HepG2 (cell line): ENCODE measurements around the gene PDE9A. TPM values are rescaled to one million over a fixed set of nuclear protein-coding genes. Genes with fewer than 3 reads are reported as not detected.

Experiments used
- CEBPG ChIP-seq: IDR thresholded peaks from 2 replicates; pipeline ENCODE4 v1.6.1; 2016
- HOXA3 ChIP-seq: sonication (generic); formaldehyde crosslinking; IDR thresholded peaks from 2 replicates; pipeline ENCODE4 v1.5.0; 2020; ENCODE audit warnings: missing genetic modification reagents
- IKZF5 ChIP-seq: IDR thresholded peaks from 2 replicates; pipeline ENCODE4 v1.6.1; 2018; ENCODE audit warnings: missing genetic modification reagents, mild to moderate bottlenecking, missing compliant biosample characterization
- IRF2 ChIP-seq: IDR thresholded peaks from 2 replicates; pipeline ENCODE4 v1.6.1; 2018; ENCODE audit warnings: missing genetic modification reagents, missing compliant biosample characterization
- KLF16 ChIP-seq, 2 experiments: sonication (generic) in 1 of 2; formaldehyde crosslinking in 1 of 2; IDR thresholded peaks; 2 replicates each; pipeline versions ENCODE4 v1.6.1 to v1.8.0; 2016 to 2023; ENCODE audit warnings: missing genetic modification reagents in 2 of 2, missing compliant biosample characterization in 1 of 2
- PITX1 ChIP-seq: sonication (generic); formaldehyde crosslinking; IDR thresholded peaks from 2 replicates; pipeline ENCODE4 v1.5.1; 2020; ENCODE audit warnings: mild to moderate bottlenecking, missing genetic modification reagents
- SOX5 ChIP-seq: IDR thresholded peaks from 2 replicates; pipeline ENCODE4 v1.6.1; 2016; ENCODE audit warnings: borderline replicate concordance
- TFDP1 ChIP-seq: IDR thresholded peaks from 2 replicates; pipeline ENCODE4 v1.6.1; 2016; ENCODE audit warnings: missing compliant biosample characterization, missing genetic modification reagents, borderline replicate concordance
- ZSCAN31 ChIP-seq: sonication (generic); formaldehyde crosslinking; IDR thresholded peaks from 2 replicates; pipeline ENCODE4 v1.5.0; 2020; ENCODE audit warnings: low read depth, mild to moderate bottlenecking, missing genetic modification reagents
- polyA plus RNA-seq, 8 experiments: library from polyadenylated mRNA; depleted of rRNA in 3 of 8; stranded (reverse) in 7 of 8; unstranded in 1 of 8; fragments of >200 nt; fragmentation: Illumina TruSeq in 4 of 8; extraction: Trizol in 4 of 8; gene quantifications; 2 replicates each; pipeline versions ENCODE4 v1.2.1 to v1.2.3, GENCODE V29; 2011 to 2016; ENCODE audit warnings: low read depth in 4 of 8, missing spikeins in 1 of 8, mixed read lengths in 1 of 8; ENCODE audit not compliant: insufficient read depth in 1 of 8
- total RNA-seq, 5 experiments: library from RNA; depleted of rRNA; stranded (reverse); fragments of >200 nt; fragmentation: Illumina TruSeq; extraction: Trizol; gene quantifications; 2 replicates each; pipeline ENCODE4 v1.2.3, GENCODE V29; 2016; ENCODE audit warnings: low read depth in 1 of 5
- TF ChIP-seq, protein P1 (sequence below): sonication (generic); formaldehyde crosslinking; IDR thresholded peaks from 2 replicates; pipeline ENCODE4 v1.4.0; 2020; ENCODE audit warnings: missing genetic modification reagents
- TF ChIP-seq, protein P2 (sequence below): sonication (generic); formaldehyde crosslinking; IDR thresholded peaks from 2 replicates; pipeline ENCODE4 v1.8.0; 2022; ENCODE audit warnings: missing genetic modification reagents, mild to moderate bottlenecking, moderate library complexity, borderline replicate concordance
- TF ChIP-seq, protein P3 (sequence below): IDR thresholded peaks from 2 replicates; pipeline ENCODE4 v1.6.1; 2016; ENCODE audit warnings: low read depth, missing genetic modification reagents, missing compliant biosample characterization

The PDE9A gene
- total and polyA plus RNA-seq, 2 of the 13 experiments (the other 11 are each of a cell fraction or from before 2014, with no cell fraction given) = 4.6 to 19.7 TPM

- TF ChIP-seq, protein P1, sequence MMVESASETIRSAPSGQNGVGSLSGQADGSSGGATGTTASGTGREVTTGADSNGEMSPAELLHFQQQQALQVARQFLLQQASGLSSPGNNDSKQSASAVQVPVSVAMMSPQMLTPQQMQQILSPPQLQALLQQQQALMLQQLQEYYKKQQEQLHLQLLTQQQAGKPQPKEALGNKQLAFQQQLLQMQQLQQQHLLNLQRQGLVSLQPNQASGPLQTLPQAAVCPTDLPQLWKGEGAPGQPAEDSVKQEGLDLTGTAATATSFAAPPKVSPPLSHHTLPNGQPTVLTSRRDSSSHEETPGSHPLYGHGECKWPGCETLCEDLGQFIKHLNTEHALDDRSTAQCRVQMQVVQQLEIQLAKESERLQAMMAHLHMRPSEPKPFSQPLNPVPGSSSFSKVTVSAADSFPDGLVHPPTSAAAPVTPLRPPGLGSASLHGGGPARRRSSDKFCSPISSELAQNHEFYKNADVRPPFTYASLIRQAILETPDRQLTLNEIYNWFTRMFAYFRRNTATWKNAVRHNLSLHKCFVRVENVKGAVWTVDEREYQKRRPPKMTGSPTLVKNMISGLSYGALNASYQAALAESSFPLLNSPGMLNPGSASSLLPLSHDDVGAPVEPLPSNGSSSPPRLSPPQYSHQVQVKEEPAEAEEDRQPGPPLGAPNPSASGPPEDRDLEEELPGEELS (CRISPR knock-in tag) = peak; percentile 77
- TF ChIP-seq KLF16 (CRISPR knock-in tag; IDR thresholded peaks at IDR 0.05) = 0 out of 4 replicates have a peak, but pooled peaks of 1 of the 2 experiments have one; percentile 31
- TF ChIP-seq CEBPG (CRISPR knock-in tag) = peak; percentile 98
- peak; percentile 56; the same call in 1 of the 2 replicates for TF ChIP-seq ZSCAN31 (CRISPR knock-in tag)
- TF ChIP-seq, protein P2, sequence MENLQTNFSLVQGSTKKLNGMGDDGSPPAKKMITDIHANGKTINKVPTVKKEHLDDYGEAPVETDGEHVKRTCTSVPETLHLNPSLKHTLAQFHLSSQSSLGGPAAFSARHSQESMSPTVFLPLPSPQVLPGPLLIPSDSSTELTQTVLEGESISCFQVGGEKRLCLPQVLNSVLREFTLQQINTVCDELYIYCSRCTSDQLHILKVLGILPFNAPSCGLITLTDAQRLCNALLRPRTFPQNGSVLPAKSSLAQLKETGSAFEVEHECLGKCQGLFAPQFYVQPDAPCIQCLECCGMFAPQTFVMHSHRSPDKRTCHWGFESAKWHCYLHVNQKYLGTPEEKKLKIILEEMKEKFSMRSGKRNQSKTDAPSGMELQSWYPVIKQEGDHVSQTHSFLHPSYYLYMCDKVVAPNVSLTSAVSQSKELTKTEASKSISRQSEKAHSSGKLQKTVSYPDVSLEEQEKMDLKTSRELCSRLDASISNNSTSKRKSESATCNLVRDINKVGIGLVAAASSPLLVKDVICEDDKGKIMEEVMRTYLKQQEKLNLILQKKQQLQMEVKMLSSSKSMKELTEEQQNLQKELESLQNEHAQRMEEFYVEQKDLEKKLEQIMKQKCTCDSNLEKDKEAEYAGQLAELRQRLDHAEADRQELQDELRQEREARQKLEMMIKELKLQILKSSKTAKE (CRISPR knock-in tag) = peak; percentile 81; the same call in 1 of the 2 replicates
- TF ChIP-seq, protein P3, sequence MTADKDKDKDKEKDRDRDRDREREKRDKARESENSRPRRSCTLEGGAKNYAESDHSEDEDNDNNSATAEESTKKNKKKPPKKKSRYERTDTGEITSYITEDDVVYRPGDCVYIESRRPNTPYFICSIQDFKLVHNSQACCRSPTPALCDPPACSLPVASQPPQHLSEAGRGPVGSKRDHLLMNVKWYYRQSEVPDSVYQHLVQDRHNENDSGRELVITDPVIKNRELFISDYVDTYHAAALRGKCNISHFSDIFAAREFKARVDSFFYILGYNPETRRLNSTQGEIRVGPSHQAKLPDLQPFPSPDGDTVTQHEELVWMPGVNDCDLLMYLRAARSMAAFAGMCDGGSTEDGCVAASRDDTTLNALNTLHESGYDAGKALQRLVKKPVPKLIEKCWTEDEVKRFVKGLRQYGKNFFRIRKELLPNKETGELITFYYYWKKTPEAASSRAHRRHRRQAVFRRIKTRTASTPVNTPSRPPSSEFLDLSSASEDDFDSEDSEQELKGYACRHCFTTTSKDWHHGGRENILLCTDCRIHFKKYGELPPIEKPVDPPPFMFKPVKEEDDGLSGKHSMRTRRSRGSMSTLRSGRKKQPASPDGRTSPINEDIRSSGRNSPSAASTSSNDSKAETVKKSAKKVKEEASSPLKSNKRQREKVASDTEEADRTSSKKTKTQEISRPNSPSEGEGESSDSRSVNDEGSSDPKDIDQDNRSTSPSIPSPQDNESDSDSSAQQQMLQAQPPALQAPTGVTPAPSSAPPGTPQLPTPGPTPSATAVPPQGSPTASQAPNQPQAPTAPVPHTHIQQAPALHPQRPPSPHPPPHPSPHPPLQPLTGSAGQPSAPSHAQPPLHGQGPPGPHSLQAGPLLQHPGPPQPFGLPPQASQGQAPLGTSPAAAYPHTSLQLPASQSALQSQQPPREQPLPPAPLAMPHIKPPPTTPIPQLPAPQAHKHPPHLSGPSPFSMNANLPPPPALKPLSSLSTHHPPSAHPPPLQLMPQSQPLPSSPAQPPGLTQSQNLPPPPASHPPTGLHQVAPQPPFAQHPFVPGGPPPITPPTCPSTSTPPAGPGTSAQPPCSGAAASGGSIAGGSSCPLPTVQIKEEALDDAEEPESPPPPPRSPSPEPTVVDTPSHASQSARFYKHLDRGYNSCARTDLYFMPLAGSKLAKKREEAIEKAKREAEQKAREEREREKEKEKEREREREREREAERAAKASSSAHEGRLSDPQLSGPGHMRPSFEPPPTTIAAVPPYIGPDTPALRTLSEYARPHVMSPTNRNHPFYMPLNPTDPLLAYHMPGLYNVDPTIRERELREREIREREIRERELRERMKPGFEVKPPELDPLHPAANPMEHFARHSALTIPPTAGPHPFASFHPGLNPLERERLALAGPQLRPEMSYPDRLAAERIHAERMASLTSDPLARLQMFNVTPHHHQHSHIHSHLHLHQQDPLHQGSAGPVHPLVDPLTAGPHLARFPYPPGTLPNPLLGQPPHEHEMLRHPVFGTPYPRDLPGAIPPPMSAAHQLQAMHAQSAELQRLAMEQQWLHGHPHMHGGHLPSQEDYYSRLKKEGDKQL (CRISPR knock-in tag) = peak; percentile 56; the same call in 1 of the 2 replicates
- 0 out of 2 replicates have a peak, but pooled peaks have one; percentile 33 for TF ChIP-seq IRF2 (CRISPR knock-in tag)
- TF ChIP-seq TFDP1 (CRISPR knock-in tag) = peak; percentile 50; the same call in 1 of the 2 replicates
- TF ChIP-seq IKZF5 (CRISPR knock-in tag) = peak; percentile 61; the same call in 1 of the 2 replicates
- TF ChIP-seq PITX1 (CRISPR knock-in tag) = peak; percentile 18; the same call in 1 of the 2 replicates
- peak; percentile 74 for TF ChIP-seq HOXA3 (CRISPR knock-in tag)
- peak; percentile 88 for TF ChIP-seq SOX5 (CRISPR knock-in tag)
Measured at GRCh38 chr21:42715427-42715826, 62.0 kb downstream of the PDE9A start (continued).
